Measurements from ENCODE around the gene PTPRT.

GRCh38 chr20:42589976-42590639, 599.6 kb downstream of the PTPRT start:
- TF ChIP-seq CTCF (IDR thresholded peaks at IDR 0.05; ENCODE audit: borderline replicate concordance, extremely low read depth, low read length, poor library complexity, severe bottlenecking) (no peak), EZH2 (IDR thresholded peaks at IDR 0.05; ENCODE audit: borderline replicate concordance, low read depth, low read length, severe bottlenecking) (no peak)
